Adrenal gland (tissue), 12 donors: ENCODE measurements around the gene CDH12. TPM values are rescaled to one million over a fixed set of nuclear protein-coding genes. Genes with fewer than 3 reads are reported as not detected.

Source experiments
- DNase-seq, 7 donors: peaks; one replicate each; pipeline ENCODE4 v3.0.0-alpha.2; 2019 to 2020
- H3K27ac ChIP-seq, 5 donors: fragments of 200-600 bp; sonication (generic) in 4 of 5; 1 replicate in 3 of 5; 2 replicates in 2 of 5; pipeline versions ENCODE4 v1.5.1 to v1.8.0; 2016 to 2020; ENCODE audit warnings: mild to moderate bottlenecking in 1 of 5
- H3K27me3 ChIP-seq: fragments of 200-600 bp; 2 replicates; pipeline ENCODE4 v1.8.0; 2021
- H3K36me3 ChIP-seq, 2 donors: fragments of 200-600 bp; replicated peaks in 1 of 2; 1 replicate in 1 of 2; 2 replicates in 1 of 2; pipeline versions ENCODE4 v1.5.1 to v1.8.0; 2018 to 2022
- H3K4me1 ChIP-seq, 2 donors: fragments of 200-600 bp; replicated peaks in 1 of 2; 1 replicate in 1 of 2; 2 replicates in 1 of 2; pipeline versions ENCODE4 v1.5.1 to v1.8.0; 2018 to 2021
- H3K4me3 ChIP-seq, 4 donors: fragments of 200-600 bp; sonication (generic) in 3 of 4; one replicate each; pipeline ENCODE4 v1.5.1; 2016 to 2018
- H3K9me3 ChIP-seq, 3 donors: fragments of 200-600 bp; sonication (generic) in 1 of 3; replicated peaks in 1 of 3; 1 replicate in 2 of 3; 2 replicates in 1 of 3; pipeline versions ENCODE4 v1.5.1 to v1.8.0; 2016 to 2021
- POLR2A ChIP-seq, 2 donors: fragments of 450-650 bp; IDR thresholded peaks; one replicate each; pipeline ENCODE4 v1.6.1; 2017; ENCODE audit warnings: antibody characterized with exemption in 2 of 2, mild to moderate bottlenecking in 2 of 2, moderate library complexity in 1 of 2
- WGBS, 4 donors: extraction: QIAGEN DNeasy Blood & Tissue Kit in 2 of 4; methylation state at CpG; one replicate each; pipeline versions ENCODE4 v1.1.5 to v1.1.7; 2013 to 2017; 5-methylcytosine and 5-hydroxymethylcytosine counted together
- intact Hi-C, 2 donors: fragments of 100-400 bp; cut with DNase I; formaldehyde crosslinking; loops; one replicate each; pipeline versions ENCODE4 v1.14.1 to v1.15.0; 2022 to 2023
- polyA plus RNA-seq, 3 donors: library from polyadenylated mRNA; stranded (reverse); fragments of 200-250 nt in 2 of 3; fragments of 350-450 nt in 1 of 3; fragmentation: Illumina TruSeq in 1 of 3; extraction: RNeasy Lipid Tissue Mini Kit (QIAGEN cat#74804) in 1 of 3; gene quantifications; one replicate each; pipeline ENCODE4 v1.2.3, GENCODE V29; 2013 to 2014
- total RNA-seq, 9 donors: library from RNA; depleted of rRNA in 4 of 9; stranded (reverse); fragments of >200 nt in 4 of 9; fragments of 120-200 nt in 1 of 9; fragmentation: NEBNext Ultra II Directional in 1 of 9; extraction: Animal tissue kit (Norgen Biotek cat#: 25700) in 1 of 9; gene quantifications; one replicate each; pipeline versions ENCODE4 v1.1.0 to v1.2.4, GENCODE V29; 2013 to 2023
- TF ChIP-seq, protein P1 (sequence below), 6 experiments: fragments of 450-650 bp in 4 of 6; fragments of 200-600 bp in 2 of 6; sonication (generic) in 1 of 6; IDR thresholded peaks; 1 replicate in 5 of 6; 2 replicates in 1 of 6; pipeline versions ENCODE4 v1.5.1 to v1.8.0; 2016 to 2021; ENCODE audit warnings: antibody characterized with exemption in 6 of 6, mild to moderate bottlenecking in 2 of 6, moderate library complexity in 1 of 6
- donor health status: healthy with polysubstance abuse.
- donor health status: Bipolar disorder and iron deficiency.
- donor health status: DM: yes; HTN: yes; CAD: no.
- donor health status: DM: no; HTN: no; CAD: no.
- donor health status: DM: no; HTN: no; CAD: no.
- donor health status: DM: yes; HTN: yes; CAD: no.

CDH12 gene
- total and polyA plus RNA-seq, 12 donors, result 0.80 to 16.5 (median 7.8) TPM

DNA sequence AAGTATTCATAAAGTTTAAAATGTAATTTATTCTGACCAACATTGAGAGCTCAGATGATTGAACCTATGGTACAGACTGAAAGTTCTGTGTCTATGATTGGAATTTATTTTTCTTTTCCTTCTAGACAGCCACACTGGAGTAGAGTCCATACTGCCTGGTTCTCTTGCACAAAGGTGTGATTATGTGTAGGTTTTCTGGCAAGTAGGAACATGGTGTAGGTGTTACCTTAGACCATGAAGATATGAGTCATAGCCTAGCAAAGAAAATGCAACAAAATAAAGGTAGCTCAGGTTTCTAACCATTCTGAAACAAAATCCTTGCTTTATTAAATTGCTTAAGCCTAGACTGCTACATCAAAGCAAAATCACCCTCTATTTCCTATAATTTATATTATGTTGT is 143.4 kb downstream of the CDH12 start:
- TF ChIP-seq POLR2A (IDR thresholded peaks at IDR 0.05), result no peak
- TF ChIP-seq, protein P1, sequence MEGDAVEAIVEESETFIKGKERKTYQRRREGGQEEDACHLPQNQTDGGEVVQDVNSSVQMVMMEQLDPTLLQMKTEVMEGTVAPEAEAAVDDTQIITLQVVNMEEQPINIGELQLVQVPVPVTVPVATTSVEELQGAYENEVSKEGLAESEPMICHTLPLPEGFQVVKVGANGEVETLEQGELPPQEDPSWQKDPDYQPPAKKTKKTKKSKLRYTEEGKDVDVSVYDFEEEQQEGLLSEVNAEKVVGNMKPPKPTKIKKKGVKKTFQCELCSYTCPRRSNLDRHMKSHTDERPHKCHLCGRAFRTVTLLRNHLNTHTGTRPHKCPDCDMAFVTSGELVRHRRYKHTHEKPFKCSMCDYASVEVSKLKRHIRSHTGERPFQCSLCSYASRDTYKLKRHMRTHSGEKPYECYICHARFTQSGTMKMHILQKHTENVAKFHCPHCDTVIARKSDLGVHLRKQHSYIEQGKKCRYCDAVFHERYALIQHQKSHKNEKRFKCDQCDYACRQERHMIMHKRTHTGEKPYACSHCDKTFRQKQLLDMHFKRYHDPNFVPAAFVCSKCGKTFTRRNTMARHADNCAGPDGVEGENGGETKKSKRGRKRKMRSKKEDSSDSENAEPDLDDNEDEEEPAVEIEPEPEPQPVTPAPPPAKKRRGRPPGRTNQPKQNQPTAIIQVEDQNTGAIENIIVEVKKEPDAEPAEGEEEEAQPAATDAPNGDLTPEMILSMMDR (IDR thresholded peaks at IDR 0.05), result no peak
- intact Hi-C loops, result no loop called here
- no peaks in the 10 kb centered on the region for H3K27me3 ChIP-seq

GRCh38 chr5:22708770-22709328 is 144.3 kb downstream of the CDH12 start:
- TF ChIP-seq, protein P1 (IDR thresholded peaks at IDR 0.05), result no peak
- TF ChIP-seq POLR2A (IDR thresholded peaks at IDR 0.05), result no peak
- no peaks in the 10 kb centered on the region for H3K4me1 ChIP-seq
- no peak for DNase-seq
- no peaks in the 10 kb centered on the region for H3K9me3 ChIP-seq
- H3K4me3 ChIP-seq, result no peak overlapping the region
- H3K27ac ChIP-seq, result no peak overlapping the region
- no peaks in the 10 kb centered on the region for H3K27me3 ChIP-seq
- intact Hi-C loops, result no loop called here
- 76 to 88% (median 81%) methylated on average over 9 of the region's 9 CpGs for WGBS, 4 donors
- H3K36me3 ChIP-seq, result no peaks in the 10 kb centered on the region

More for the DNA sequence above, 143.4 kb downstream of the CDH12 start:
- no peak for DNase-seq
- no peaks in the 10 kb centered on the region for H3K4me1 ChIP-seq
- no peak overlapping the region for H3K27ac ChIP-seq
- no peak overlapping the region for H3K4me3 ChIP-seq
- no peaks in the 10 kb centered on the region for H3K36me3 ChIP-seq
- no peaks in the 10 kb centered on the region for H3K9me3 ChIP-seq

- Histone ChIP-seq H3K4me1 (no peaks in the 10 kb centered on the region), H3K4me3 (no peak overlapping the region), H3K27ac (no peak overlapping the region), H3K36me3 (no peaks in the 10 kb centered on the region), H3K9me3 (no peaks in the 10 kb centered on the region), H3K27me3 (no peaks in the 10 kb centered on the region)
- intact Hi-C loops, result no loop called here
- 66 to 80% (median 70%) methylated on average over 1 of the region's 1 CpG for WGBS, 4 donors
- TF ChIP-seq, protein P1 (IDR thresholded peaks at IDR 0.05), result no peak
- TF ChIP-seq POLR2A (IDR thresholded peaks at IDR 0.05), result no peak
- DNase-seq, result no peak
These were observed 146.2 kb downstream of the CDH12 start for GRCh38 chr5:22706901-22707300.

DNA sequence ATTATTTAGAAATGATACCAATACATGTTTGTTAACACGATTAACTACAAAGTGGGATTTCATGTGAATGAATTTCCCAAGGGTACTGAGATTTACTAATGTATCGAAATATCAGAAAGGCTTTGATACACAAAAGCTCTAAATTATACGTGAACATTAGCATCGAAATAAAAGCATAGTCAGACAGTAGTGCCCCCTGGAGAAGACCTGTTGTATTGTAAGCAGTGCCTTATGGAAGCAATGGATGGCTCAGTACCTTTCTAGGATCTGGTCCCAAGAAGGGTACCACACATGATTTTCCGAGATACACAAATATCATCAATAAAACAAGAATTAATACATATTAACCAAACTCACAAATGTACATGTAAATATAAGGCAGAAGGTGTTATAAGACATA is 153.8 kb downstream of the CDH12 start:
- 68 to 86% (median 75%) methylated on average over 5 of the region's 5 CpGs for WGBS, 4 donors
- DNase-seq, result no peak
- no peak for TF ChIP-seq POLR2A (IDR thresholded peaks at IDR 0.05)
- TF ChIP-seq, protein P1 (IDR thresholded peaks at IDR 0.05), result no peak
- Histone ChIP-seq H3K36me3 (no peaks in the 10 kb centered on the region), H3K9me3 (no peaks in the 10 kb centered on the region), H3K27ac (no peak overlapping the region), H3K27me3 (no peaks in the 10 kb centered on the region), H3K4me3 (no peak overlapping the region), H3K4me1 (no peaks in the 10 kb centered on the region)
- intact Hi-C loops, result no loop called here
